GM12864 (cell line): Measurements from ENCODE around the gene RPLP2.

Experiments used
- DNase-seq: peaks from one replicate; pipeline ENCODE4 v3.0.0-alpha.2; 2011; ENCODE audit warnings: low read depth
- H3K4me3 ChIP-seq: 2 replicates; pipeline ENCODE4 v1.5.1; 2011; ENCODE audit warnings: mild to moderate bottlenecking, low read depth, low read length, control low read depth
- CTCF ChIP-seq: IDR thresholded peaks from 2 replicates; pipeline ENCODE4 v1.5.1; 2011; ENCODE audit warnings: low read depth, mild to moderate bottlenecking, moderate library complexity, low read length, control low read depth, inconsistent platforms; ENCODE audit errors: missing control alignments

RPLP2 gene

GRCh38 chr11:809287-810039 is at the start of gene RPLP2:
RPLP2 (plus strand) TSS chr11:809967; CDS start chr11:810235, 268 bp downstream.
- H3K4me3 ChIP-seq = peak within 1 kb of the TSS; percentile 100
- peak; percentile 91 for DNase-seq
- TF ChIP-seq CTCF = no peak

GRCh38 chr11:760236-760635 is 49.5 kb upstream of the RPLP2 start:
- no peak for DNase-seq
- no peak overlapping the region for H3K4me3 ChIP-seq
- no peak for TF ChIP-seq CTCF

GRCh38 chr11:761526-762108 is 48.1 kb upstream of the RPLP2 start:
- no peak for TF ChIP-seq CTCF
- DNase-seq = no peak
- no peak overlapping the region for H3K4me3 ChIP-seq

GRCh38 chr11:762421-763072 is 47.2 kb upstream of the RPLP2 start:
- TF ChIP-seq CTCF = peak; percentile 33
- no peak overlapping the region for H3K4me3 ChIP-seq
- DNase-seq = no peak

GRCh38 chr11:763073-763463 is 46.7 kb upstream of the RPLP2 start:
- DNase-seq = no peak

More at GRCh38 chr11:763073-763463, 46.7 kb upstream of the RPLP2 start:
- H3K4me3 ChIP-seq = no peak overlapping the region
- no peak for TF ChIP-seq CTCF
